Measurements from ENCODE around the gene SFXN2.

DNA sequence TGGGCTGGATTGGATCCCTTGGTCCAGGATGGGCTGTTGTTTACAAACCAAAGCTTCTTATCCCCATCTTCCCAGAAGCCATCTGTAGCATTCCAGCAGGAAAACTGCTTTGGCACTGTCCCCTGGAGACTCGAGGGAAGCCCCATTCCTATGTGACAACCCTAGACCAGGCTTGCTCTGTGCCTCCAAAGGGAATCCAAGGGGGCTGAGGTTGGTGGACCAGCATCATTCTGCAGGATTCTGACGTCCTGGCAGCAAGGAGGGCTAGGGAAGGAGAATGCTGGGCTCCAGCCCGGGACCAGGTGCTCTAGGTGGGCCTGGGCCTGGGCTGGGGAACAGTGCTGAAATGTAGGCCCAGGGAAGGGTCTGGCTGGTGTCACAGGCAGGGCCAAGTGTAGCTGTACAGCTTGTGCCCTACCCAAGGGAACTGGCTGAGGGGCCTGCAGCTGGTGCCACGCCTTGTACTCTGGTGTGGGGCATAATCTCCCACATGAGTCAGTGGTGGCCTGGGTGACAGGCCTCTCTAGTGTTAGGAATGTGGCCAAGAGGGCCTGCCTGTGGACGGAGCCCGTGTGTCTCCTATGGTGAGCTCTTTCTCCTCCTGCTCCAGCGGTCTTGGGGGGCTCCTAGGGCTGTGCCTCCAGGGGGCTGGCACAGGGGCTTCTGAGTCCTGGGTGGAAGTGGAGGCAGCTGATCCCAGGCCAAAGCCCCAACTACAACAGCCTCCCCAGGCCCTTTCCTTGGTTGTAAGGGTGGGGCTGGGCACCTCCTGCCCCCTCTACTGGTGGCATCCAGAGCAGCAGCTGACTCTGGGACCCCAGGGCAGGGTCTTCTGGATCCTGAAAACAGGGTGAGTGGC is 45.0 kb upstream of the SFXN2 start:
- TF ChIP-seq CTCF (IDR thresholded peaks at IDR 0.05; ENCODE audit: low read length) (peak; percentile 65), EZH2 (optimal IDR thresholded peaks at IDR 0.05; ENCODE audit: low read depth, low read length) (no peak)
